HG03378 (cell line): ENCODE results near the gene KAZN.

ENCODE experiments used
- ATAC-seq: cut with Tn5 transposase; IDR thresholded peaks from one replicate; pipeline ENCODE4 v1.9.1; 2021; ENCODE audit warnings: mild to moderate bottlenecking, moderate library complexity; ENCODE audit not compliant: unreplicated experiment

Gene KAZN

GRCh38 chr1:15064217-15064929 is 465.9 kb downstream of the KAZN start:
- ATAC-seq = no peak

GRCh38 chr1:15065291-15065690 is 466.8 kb downstream of the KAZN start:
- no peak for ATAC-seq

GRCh38 chr1:15065736-15066135 is 467.3 kb downstream of the KAZN start:
- ATAC-seq = no peak

GRCh38 chr1:15066191-15066590 is 467.7 kb downstream of the KAZN start:
- no peak for ATAC-seq

GRCh38 chr1:15067148-15067547 is 468.7 kb downstream of the KAZN start:
- no peak for ATAC-seq

- ATAC-seq = no peak
Measured at GRCh38 chr1:15068152-15068551, 469.7 kb downstream of the KAZN start.

- ATAC-seq = no peak
Measured at GRCh38 chr1:15068997-15069396, 470.5 kb downstream of the KAZN start.

GRCh38 chr1:15070145-15070748 is 471.8 kb downstream of the KAZN start:
- no peak for ATAC-seq

- ATAC-seq = no peak
Measured at GRCh38 chr1:15071936-15072335, 473.5 kb downstream of the KAZN start.

- no peak for ATAC-seq
Measured at GRCh38 chr1:15073799-15074308, 475.4 kb downstream of the KAZN start.

GRCh38 chr1:15075175-15075574 is 476.7 kb downstream of the KAZN start:
- no peak for ATAC-seq

GRCh38 chr1:15075817-15076216 is 477.3 kb downstream of the KAZN start:
- no peak for ATAC-seq

- ATAC-seq = no peak
Measured at GRCh38 chr1:15076807-15077206, 478.3 kb downstream of the KAZN start.

GRCh38 chr1:15077384-15077783 is 478.9 kb downstream of the KAZN start:
- no peak for ATAC-seq

GRCh38 chr1:15080328-15081007 is 482.0 kb downstream of the KAZN start:
- no peak for ATAC-seq

- ATAC-seq = no peak
Measured at GRCh38 chr1:15081102-15081501, 482.6 kb downstream of the KAZN start.

- ATAC-seq = no peak
Measured at GRCh38 chr1:15083578-15083977, 485.1 kb downstream of the KAZN start.

GRCh38 chr1:15088281-15088971 is 489.9 kb downstream of the KAZN start:
- no peak for ATAC-seq

GRCh38 chr1:15089258-15089992 is 490.9 kb downstream of the KAZN start:
- no peak for ATAC-seq

GRCh38 chr1:15090373-15090772 is 491.9 kb downstream of the KAZN start:
- no peak for ATAC-seq

GRCh38 chr1:15094056-15094455 is 495.6 kb downstream of the KAZN start:
- ATAC-seq = no peak
